Measurements from ENCODE around the gene SUCLG1. TPM values are rescaled to one million over a fixed set of nuclear protein-coding genes. Genes with fewer than 3 reads are reported as not detected.

Gene SUCLG1
- total RNA-seq, 4 donors from 2014 or later, result 32.5 to 64.1 (median 54.1) TPM

DNA sequence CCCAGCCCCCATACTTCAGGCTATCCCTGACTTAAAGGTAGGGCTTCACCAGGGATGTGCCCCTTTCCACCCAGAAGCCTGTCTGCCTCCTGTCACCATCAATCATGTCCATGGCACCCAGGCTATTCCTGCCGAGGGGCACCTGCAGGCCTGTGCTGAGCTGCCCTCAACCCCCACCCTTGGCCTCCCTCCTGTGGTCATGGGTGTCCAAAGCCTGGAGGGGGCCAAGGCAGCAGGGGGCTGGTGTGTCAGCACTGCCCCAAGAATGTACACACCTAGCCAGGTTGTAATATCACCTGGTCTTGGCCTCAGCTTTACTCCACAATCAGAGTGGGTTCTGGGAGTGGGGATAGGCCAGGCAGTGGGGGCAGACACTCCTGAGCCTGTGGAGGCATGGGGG, 69.3 kb downstream of the SUCLG1 start:
- intact Hi-C loops (cut with DNase I; ENCODE audit: low total_unique reads), result no loop called here
- Histone ChIP-seq H3K27ac (no peak overlapping the region), H3K27me3 (no peaks in the 10 kb centered on the region), H3K36me3 (no peaks in the 10 kb centered on the region), H3K9me3 (no peaks in the 10 kb centered on the region), H3K4me3 (no peak overlapping the region), H3K4me1 (no peaks in the 10 kb centered on the region)
- no peak for TF ChIP-seq CTCF (IDR thresholded peaks at IDR 0.05)
- TF ChIP-seq POLR2A (IDR thresholded peaks at IDR 0.05), result no peak
- DNase-seq, result no peak

GRCh38 chr2:84388921-84389490, 70.1 kb downstream of the SUCLG1 start:
- no peaks in the 10 kb centered on the region for H3K9me3 ChIP-seq
- intact Hi-C loops (cut with DNase I; ENCODE audit: low total_unique reads), result no loop called here
- H3K4me3 ChIP-seq, result no peak overlapping the region
- TF ChIP-seq CTCF (IDR thresholded peaks at IDR 0.05) (no peak), POLR2A (IDR thresholded peaks at IDR 0.05) (no peak)
- no peaks in the 10 kb centered on the region for H3K4me1 ChIP-seq
- no peak for DNase-seq
- H3K27me3 ChIP-seq, result no peaks in the 10 kb centered on the region
- H3K27ac ChIP-seq, result no peak overlapping the region
- H3K36me3 ChIP-seq, result no peaks in the 10 kb centered on the region

DNA sequence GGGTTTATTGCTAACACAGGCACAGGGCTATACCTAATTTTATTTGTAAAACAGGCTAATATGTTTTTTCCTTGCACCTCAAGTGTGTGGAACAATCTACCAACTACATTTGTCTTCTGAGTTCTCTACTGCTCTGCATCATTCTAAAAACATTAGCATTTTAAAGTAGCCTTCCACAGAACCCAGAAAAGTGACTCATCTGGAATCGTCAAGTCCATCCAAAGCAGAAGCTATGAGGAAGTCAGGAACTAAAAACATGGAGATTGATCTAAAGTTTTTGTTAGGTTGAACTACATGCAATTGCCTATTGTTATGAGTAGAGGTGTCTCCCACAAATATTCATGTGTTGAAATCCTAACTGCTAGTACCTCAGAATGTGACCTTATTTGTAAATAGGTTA, 70.9 kb downstream of the SUCLG1 start:
- Histone ChIP-seq H3K4me3 (no peak overlapping the region), H3K4me1 (no peaks in the 10 kb centered on the region), H3K9me3 (no peaks in the 10 kb centered on the region), H3K27me3 (no peaks in the 10 kb centered on the region), H3K27ac (no peak overlapping the region), H3K36me3 (no peaks in the 10 kb centered on the region)
- intact Hi-C loops (cut with DNase I; ENCODE audit: low total_unique reads), result no loop called here
- TF ChIP-seq POLR2A (IDR thresholded peaks at IDR 0.05) (no peak), CTCF (IDR thresholded peaks at IDR 0.05) (no peak)
- no peak for DNase-seq

GRCh38 chr2:84386336-84387040, 72.6 kb downstream of the SUCLG1 start:
- DNase-seq, result no peak
- intact Hi-C loops (cut with DNase I; ENCODE audit: low total_unique reads), result no loop called here
- no peaks in the 10 kb centered on the region for H3K4me1 ChIP-seq
- H3K4me3 ChIP-seq, result no peak overlapping the region
- H3K9me3 ChIP-seq, result no peaks in the 10 kb centered on the region
- H3K27me3 ChIP-seq, result no peaks in the 10 kb centered on the region
- no peaks in the 10 kb centered on the region for H3K36me3 ChIP-seq
- no peak for TF ChIP-seq CTCF (IDR thresholded peaks at IDR 0.05)
- TF ChIP-seq POLR2A (IDR thresholded peaks at IDR 0.05), result no peak
- H3K27ac ChIP-seq, result no peak overlapping the region

DNA sequence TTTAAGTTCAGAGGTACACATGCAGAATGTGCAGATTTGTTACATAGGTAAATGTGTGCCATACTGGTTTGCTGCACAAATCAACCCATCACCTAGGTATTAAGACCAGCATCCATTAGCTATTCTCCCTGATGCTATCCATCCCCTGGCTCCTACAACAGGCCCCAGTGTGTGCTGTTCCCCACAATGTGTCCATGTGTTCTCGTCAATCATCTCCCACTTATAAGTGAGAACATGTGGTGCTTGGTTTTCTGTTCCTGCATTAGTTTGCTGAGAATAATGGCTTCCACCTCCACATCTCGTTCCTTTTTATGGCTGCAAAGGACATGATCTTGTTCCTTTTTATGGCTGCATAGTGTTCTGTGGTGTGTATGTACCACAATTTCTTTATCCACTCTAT, 75.8 kb downstream of the SUCLG1 start:
- Histone ChIP-seq H3K4me1 (no peaks in the 10 kb centered on the region), H3K27ac (no peak overlapping the region), H3K27me3 (no peaks in the 10 kb centered on the region), H3K9me3 (no peaks in the 10 kb centered on the region), H3K36me3 (no peaks in the 10 kb centered on the region), H3K4me3 (no peak overlapping the region)
- intact Hi-C loops (cut with DNase I; ENCODE audit: low total_unique reads), result no loop called here
- TF ChIP-seq CTCF (IDR thresholded peaks at IDR 0.05) (no peak), POLR2A (IDR thresholded peaks at IDR 0.05) (no peak)
- no peak for DNase-seq
